Naive thymus-derived CD4-positive, alpha-beta T cell (primary cell): ENCODE measurements around the gene EXOC6B. TPM values are rescaled to one million over a fixed set of nuclear protein-coding genes. Genes with fewer than 3 reads are reported as not detected.

Experiments
- ATAC-seq: fragments of 150-1000 bp; cut with Tn5 transposase; 2 replicates; pipeline ENCODE4 v1.10.0; 2021; ENCODE audit warnings: mild to moderate bottlenecking, moderate library complexity
- CTCF ChIA-PET: fragments of 350-600 bp; sonication (Branson Sonifier 250); formaldehyde crosslinking; loops from one replicate; lab custom pipeline; 2021; ENCODE audit warnings: antibody characterized with exemption; lab: Charles Lee
- POLR2A ChIA-PET: fragments of 350-600 bp; sonication (Branson Sonifier 250); formaldehyde crosslinking; loops from one replicate; lab custom pipeline; 2021; ENCODE audit warnings: antibody characterized with exemption, inconsistent platforms; lab: Charles Lee
- DNase-seq, 9 donors: peaks; one replicate each; pipeline versions ENCODE4 v3.0.0 to v3.0.0-alpha.2; 2020 to 2022; ENCODE audit warnings: mixed read lengths in 1 of 9
- H3K27ac ChIP-seq: one replicate; pipeline ENCODE4 v1.7.0; 2013; ENCODE audit warnings: mild to moderate bottlenecking, low read depth, low read length, moderate library complexity
- H3K27me3 ChIP-seq, 2 donors: one replicate each; pipeline ENCODE4 v1.7.0; 2013; ENCODE audit warnings: low read length in 2 of 2, mild to moderate bottlenecking in 2 of 2, moderate library complexity in 2 of 2; ENCODE audit not compliant: control insufficient read depth in 2 of 2, insufficient read depth in 2 of 2
- H3K36me3 ChIP-seq, 3 experiments: 1 replicate in 2 of 3; 2 replicates in 1 of 3; pipeline ENCODE4 v1.7.0; 2013; ENCODE audit warnings: low read length in 3 of 3, mild to moderate bottlenecking in 3 of 3, moderate library complexity in 1 of 3; ENCODE audit not compliant: insufficient read depth in 3 of 3, control insufficient read depth in 2 of 3
- H3K4me1 ChIP-seq, 2 donors: one replicate each; pipeline ENCODE4 v1.7.0; 2013; ENCODE audit warnings: low read length in 2 of 2, mild to moderate bottlenecking in 2 of 2, moderate library complexity in 1 of 2; ENCODE audit not compliant: control insufficient read depth in 2 of 2, insufficient read depth in 2 of 2
- H3K4me3 ChIP-seq: 2 replicates; pipeline ENCODE4 v1.7.0; 2013; ENCODE audit warnings: mild to moderate bottlenecking, low read length
- H3K9me3 ChIP-seq, 3 experiments: 1 replicate in 2 of 3; 2 replicates in 1 of 3; pipeline ENCODE4 v1.7.0; 2013; ENCODE audit warnings: low read length in 3 of 3; ENCODE audit not compliant: control insufficient read depth in 2 of 3
- H3K27ac Mint-ChIP-seq, 9 donors: one replicate each; pipeline ENCODE4 v1.8.0; 2020 to 2022; ENCODE audit warnings: mixed read lengths in 9 of 9, mild to moderate bottlenecking in 8 of 9, moderate library complexity in 5 of 9, inconsistent platforms in 2 of 9
- H3K27me3 Mint-ChIP-seq, 5 donors: one replicate each; pipeline ENCODE4 v1.8.0; 2021 to 2022; ENCODE audit warnings: mixed read lengths in 5 of 5, mild to moderate bottlenecking in 1 of 5
- H3K36me3 Mint-ChIP-seq, 5 donors: one replicate each; pipeline ENCODE4 v1.8.0; 2020 to 2022; ENCODE audit warnings: mixed read lengths in 5 of 5, mild to moderate bottlenecking in 3 of 5, inconsistent platforms in 1 of 5
- H3K4me1 Mint-ChIP-seq, 7 donors: one replicate each; pipeline ENCODE4 v1.8.0; 2020 to 2022; ENCODE audit warnings: mixed read lengths in 7 of 7, mild to moderate bottlenecking in 3 of 7, inconsistent platforms in 1 of 7
- H3K4me3 Mint-ChIP-seq, 10 donors: one replicate each; pipeline ENCODE4 v1.8.0; 2020 to 2022; ENCODE audit warnings: mild to moderate bottlenecking in 10 of 10, mixed read lengths in 10 of 10, moderate library complexity in 6 of 10, inconsistent platforms in 2 of 10
- H3K9me3 Mint-ChIP-seq, 11 donors: one replicate each; pipeline ENCODE4 v1.8.0; 2020 to 2022; ENCODE audit warnings: mixed read lengths in 11 of 11, mild to moderate bottlenecking in 4 of 11, inconsistent platforms in 1 of 11, moderate library complexity in 1 of 11
- intact Hi-C, 2 donors: fragments of 100-400 bp; cut with micrococcal nuclease; formaldehyde crosslinking; loops; one replicate each; pipeline ENCODE4 v1.15.1; 2023
- polyA plus RNA-seq, 2 donors: library from polyadenylated mRNA; unstranded; fragments of 300-500 nt; fragmentation: Illumina TruSeq; gene quantifications; one replicate each; pipeline ENCODE4 v1.2.3, GENCODE V29; 2021
- total RNA-seq, 6 experiments: library from RNA in 5 of 6; stranded (reverse) in 5 of 6; gene quantifications; 1 replicate in 5 of 6; 2 replicates in 1 of 6; pipeline ENCODE4 v1.2.3 and lab custom pipeline; 2021 to 2026

The EXOC6B gene
- total and polyA plus RNA-seq, 7 experiments from 2014 or later, result 3.5 to 21.9 (median 15.1) TPM

DNA sequence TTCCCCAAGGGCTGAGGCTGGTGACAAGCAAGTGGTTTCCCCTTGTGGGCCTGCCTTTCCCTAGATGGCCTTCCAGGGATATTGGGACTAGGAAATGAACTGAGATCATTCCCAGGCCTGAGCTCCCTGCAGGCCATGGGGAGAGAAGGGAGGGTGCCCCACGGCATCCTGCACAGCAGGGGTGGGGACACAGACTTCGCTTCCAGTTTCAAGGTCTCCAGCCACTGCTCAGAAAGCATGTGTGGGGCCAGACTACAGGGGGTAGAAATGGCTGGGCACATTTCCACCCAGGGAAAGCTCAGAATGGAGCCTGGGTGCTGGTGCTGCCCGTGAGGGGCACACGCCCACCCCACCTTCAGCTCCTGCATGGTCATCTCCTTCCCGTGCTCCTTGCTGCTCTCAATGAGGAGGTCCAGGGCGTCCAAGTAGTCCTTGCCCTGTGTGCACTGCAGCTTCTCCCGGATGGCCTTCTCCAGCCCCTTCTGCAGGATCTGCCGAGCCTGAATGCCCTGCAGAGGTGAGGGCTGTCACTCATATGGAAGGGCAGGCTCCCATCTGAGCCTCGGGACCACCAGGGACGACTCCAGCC, 691.3 kb downstream of the EXOC6B start:
- CTCF ChIA-PET, result no interaction called here
- no peak overlapping the region for H3K27ac Mint-ChIP-seq
- peaks cover 0 to 13% (median 4%) of the 10 kb centered on the region in 5 donors for H3K27me3 Mint-ChIP-seq

GRCh38 chr2:72133721-72134407, 692.0 kb downstream of the EXOC6B start:
- Mint-ChIP-seq H3K27ac (no peak overlapping the region), H3K36me3 (no peaks in the 10 kb centered on the region), H3K4me1 (peaks cover 0 to 2% (median 0%) of the 10 kb centered on the region in 7 donors), H3K27me3 (peaks cover 0 to 15% (median 5%) of the 10 kb centered on the region in 5 donors), H3K4me3 (no peak overlapping the region), H3K9me3 (no peaks in the 10 kb centered on the region)
- Histone ChIP-seq H3K9me3 (no peaks in the 10 kb centered on the region), H3K4me1 (no peaks in the 10 kb centered on the region), H3K27me3 (no peaks in the 10 kb centered on the region), H3K27ac (no peak overlapping the region), H3K36me3 (no peaks in the 10 kb centered on the region), H3K4me3 (no peak overlapping the region)
- intact Hi-C loops, result no loop called here
- ChIA-PET CTCF (no interaction called here), POLR2A (no interaction called here)
- DNase-seq (no peak), ATAC-seq (no peak)

More for the DNA sequence above, 691.3 kb downstream of the EXOC6B start:
- H3K36me3 ChIP-seq, result no peaks in the 10 kb centered on the region
- no peaks in the 10 kb centered on the region for H3K9me3 Mint-ChIP-seq
- no peak overlapping the region for H3K27ac ChIP-seq
- no peak for ATAC-seq
- H3K36me3 Mint-ChIP-seq, result no peaks in the 10 kb centered on the region
- POLR2A ChIA-PET, result no interaction called here
- no peaks in the 10 kb centered on the region for H3K4me1 ChIP-seq
- no peak overlapping the region for H3K4me3 ChIP-seq
- no peak for DNase-seq
- no peak overlapping the region for H3K4me3 Mint-ChIP-seq
- H3K27me3 ChIP-seq, result no peaks in the 10 kb centered on the region
- intact Hi-C loops, result no loop called here
- no peaks in the 10 kb centered on the region for H3K9me3 ChIP-seq
- peaks cover 0 to 2% (median 0%) of the 10 kb centered on the region in 7 donors for H3K4me1 Mint-ChIP-seq

DNA sequence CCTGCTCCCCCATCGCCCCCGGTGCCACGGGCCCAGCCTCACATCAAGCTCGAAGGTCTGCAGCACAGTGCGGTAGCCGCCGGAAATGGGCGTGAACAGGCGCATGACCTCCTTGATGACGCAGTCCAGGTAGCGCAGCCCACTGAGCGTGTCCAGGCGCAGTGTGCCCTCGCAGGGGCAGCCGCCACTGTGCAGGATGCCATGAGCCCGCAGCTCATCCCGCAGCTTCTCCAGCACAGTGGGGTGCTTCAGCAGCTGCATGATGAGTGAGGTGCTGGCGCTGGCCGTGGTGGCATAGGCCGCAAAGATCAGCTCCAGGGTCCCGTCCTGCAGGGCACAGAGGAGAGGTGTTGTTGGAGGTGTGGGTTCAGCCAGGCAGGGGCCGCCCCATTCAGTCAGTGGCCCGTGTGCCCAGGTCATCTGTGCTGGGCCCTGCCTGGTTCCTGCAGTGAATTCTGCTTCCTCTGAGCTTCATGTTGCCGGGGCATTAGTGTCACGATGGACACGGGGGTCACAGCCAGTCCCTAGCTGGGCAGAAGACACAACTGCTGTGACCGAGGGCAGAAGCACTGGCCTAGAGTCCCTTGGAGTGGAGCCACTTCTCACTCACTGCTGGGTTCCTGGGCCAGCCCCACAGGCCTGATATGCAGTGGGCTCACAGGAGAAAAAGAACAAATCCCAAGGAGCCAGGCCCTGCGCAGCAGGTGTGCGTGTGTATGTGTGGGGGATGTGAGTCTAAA, 692.7 kb downstream of the EXOC6B start:
- ATAC-seq (no peak), DNase-seq (peak in 1 of 9 donors; percentile 3)
- H3K4me3 Mint-ChIP-seq, result no peak overlapping the region
- Histone ChIP-seq H3K4me1 (no peaks in the 10 kb centered on the region), H3K27me3 (no peaks in the 10 kb centered on the region), H3K4me3 (no peak overlapping the region), H3K27ac (no peak overlapping the region), H3K9me3 (no peaks in the 10 kb centered on the region), H3K36me3 (no peaks in the 10 kb centered on the region)
- no peaks in the 10 kb centered on the region for H3K9me3 Mint-ChIP-seq
- peaks cover 0 to 16% (median 5%) of the 10 kb centered on the region in 5 donors for H3K27me3 Mint-ChIP-seq
- intact Hi-C loops, result no loop called here
- H3K36me3 Mint-ChIP-seq, result no peaks in the 10 kb centered on the region
- ChIA-PET POLR2A (no interaction called here), CTCF (no interaction called here)
- H3K4me1 Mint-ChIP-seq, result peaks cover 0 to 2% (median 0%) of the 10 kb centered on the region in 7 donors
- H3K27ac Mint-ChIP-seq, result no peak overlapping the region

DNA sequence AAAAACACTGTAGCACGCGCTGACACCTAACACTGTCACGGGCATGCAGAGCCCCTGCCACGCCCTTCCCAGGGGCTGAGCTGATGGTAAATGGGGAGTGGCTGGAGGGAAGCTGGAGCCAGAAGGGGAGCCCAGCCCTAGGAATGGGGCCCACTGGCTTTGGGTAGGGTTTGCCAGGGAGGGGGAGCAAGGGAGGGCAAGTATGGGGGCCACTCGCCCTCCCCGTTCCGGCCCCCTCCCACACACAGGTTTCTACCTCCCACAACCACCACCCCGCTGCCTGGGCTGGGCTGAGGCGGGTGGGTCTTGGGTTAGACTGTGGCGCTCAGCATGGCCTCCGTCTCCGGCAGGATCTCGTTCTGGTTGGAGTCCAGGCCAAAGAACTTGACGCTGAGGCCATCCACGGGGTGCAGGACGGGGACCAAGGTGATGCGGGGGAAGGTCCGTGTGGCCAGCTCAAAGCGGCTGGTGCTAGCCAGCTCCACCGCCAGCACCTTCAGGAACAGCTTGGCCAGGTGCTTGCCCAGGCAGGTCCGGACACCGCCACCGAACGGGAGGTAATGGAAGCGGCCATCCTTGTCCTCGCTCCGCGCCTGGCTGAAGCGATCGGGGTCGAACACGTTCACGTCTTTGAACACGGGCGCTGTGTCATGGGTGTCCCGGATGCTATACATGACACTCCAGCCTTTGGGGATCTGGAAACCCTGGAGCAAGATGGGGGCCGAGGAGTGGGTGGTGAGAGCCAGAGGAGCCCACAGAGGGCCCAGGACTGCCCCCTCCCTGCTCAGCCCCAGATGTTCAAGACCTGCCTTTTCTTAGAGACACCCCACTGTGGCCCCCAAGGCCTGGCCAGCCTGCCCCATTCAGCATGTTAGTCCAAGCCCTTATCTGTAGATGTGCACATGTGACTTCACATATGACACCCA, 693.7 kb downstream of the EXOC6B start:
- ChIA-PET POLR2A (no interaction called here), CTCF (no interaction called here)
- Mint-ChIP-seq H3K4me3 (no peak overlapping the region), H3K4me1 (peaks cover 0 to 2% (median 0%) of the 10 kb centered on the region in 7 donors), H3K9me3 (no peaks in the 10 kb centered on the region), H3K36me3 (no peaks in the 10 kb centered on the region), H3K27ac (no peak overlapping the region), H3K27me3 (peaks cover 0 to 16% (median 5%) of the 10 kb centered on the region in 5 donors)
- no peaks in the 10 kb centered on the region for H3K9me3 ChIP-seq
- DNase-seq, result no peak
- no peak overlapping the region for H3K4me3 ChIP-seq
- no peaks in the 10 kb centered on the region for H3K27me3 ChIP-seq
- intact Hi-C loops, result no loop called here
- no peak overlapping the region for H3K27ac ChIP-seq
- H3K36me3 ChIP-seq, result no peaks in the 10 kb centered on the region
- no peaks in the 10 kb centered on the region for H3K4me1 ChIP-seq
- no peak for ATAC-seq

DNA sequence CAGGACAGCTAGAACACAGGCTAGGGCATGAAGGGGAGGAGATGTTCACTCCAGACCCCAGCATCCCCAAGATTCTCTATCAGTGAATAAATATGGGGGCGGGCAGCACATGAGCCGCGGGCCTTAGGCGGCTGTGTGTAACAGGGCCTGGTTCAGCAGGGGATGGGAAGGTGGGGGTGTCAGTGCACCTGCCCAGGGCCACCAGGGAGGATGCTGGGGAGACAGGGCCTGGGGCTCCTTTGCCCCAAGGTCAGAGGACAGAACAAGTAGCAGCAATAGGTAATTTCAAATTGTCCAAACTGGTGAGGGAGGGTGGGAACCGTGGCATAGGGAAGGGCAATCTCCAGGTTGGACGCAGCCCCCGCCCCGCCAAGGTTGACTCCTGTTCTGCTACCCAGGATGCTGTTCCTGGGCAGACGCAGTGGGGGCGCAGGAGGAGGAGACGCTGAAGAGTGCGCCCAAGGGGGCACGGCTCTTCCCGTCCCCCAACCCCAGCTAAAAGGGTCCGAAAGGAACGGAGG, 694.4 kb downstream of the EXOC6B start:
- POLR2A ChIA-PET, result no interaction called here

DNA sequence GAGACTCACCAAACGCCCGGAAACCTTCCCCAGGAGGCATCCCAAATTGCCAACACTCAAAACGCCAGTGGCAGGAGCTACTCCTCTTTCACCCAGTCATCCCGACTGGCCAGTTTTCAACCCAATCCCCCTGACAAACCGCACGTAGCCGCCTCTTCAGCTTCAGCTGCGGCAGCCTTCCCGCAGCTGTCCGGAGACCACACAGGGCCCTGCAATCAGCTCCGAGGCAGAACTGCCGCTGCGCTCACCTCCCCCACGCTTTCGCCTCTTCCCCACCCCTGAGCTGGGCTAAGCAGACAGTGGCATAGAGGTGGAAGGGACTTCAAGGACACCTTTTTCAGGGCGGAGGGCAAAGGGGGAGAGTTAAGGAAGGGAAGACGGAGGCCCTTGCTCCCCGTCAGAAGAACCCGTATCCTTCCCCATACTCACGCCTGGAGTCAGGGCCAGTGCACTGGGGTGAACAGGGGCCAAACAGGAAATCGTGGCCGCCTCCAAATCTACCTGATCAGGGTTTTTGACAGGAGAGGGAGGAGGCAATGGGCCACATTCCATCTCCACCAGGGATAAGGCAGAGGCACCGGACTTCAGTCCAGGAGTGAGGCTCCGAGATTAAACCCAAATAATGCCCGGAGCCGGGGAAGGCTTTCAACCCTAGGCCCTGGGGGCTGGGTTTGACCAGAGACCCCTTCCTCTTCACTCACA, 695.0 kb downstream of the EXOC6B start:
- Mint-ChIP-seq H3K27me3 (peaks cover 0 to 23% (median 7%) of the 10 kb centered on the region in 5 donors), H3K4me3 (no peak overlapping the region), H3K9me3 (peaks cover 0 to 2% (median 0%) of the 10 kb centered on the region in 11 donors), H3K4me1 (peaks cover 0 to 4% (median 0%) of the 10 kb centered on the region in 7 donors), H3K36me3 (no peaks in the 10 kb centered on the region), H3K27ac (no peak overlapping the region)
- Histone ChIP-seq H3K36me3 (no peaks in the 10 kb centered on the region), H3K27ac (no peak overlapping the region), H3K4me3 (no peak overlapping the region), H3K9me3 (no peaks in the 10 kb centered on the region), H3K27me3 (no peaks in the 10 kb centered on the region), H3K4me1 (no peaks in the 10 kb centered on the region)
- DNase-seq (no peak), ATAC-seq (no peak)
- intact Hi-C loops, result no loop called here
- ChIA-PET CTCF (no interaction called here), POLR2A (no interaction called here)

More for the DNA sequence above, 694.4 kb downstream of the EXOC6B start:
- peaks cover 0 to 18% (median 5%) of the 10 kb centered on the region in 5 donors for H3K27me3 Mint-ChIP-seq
- no peak overlapping the region for H3K4me3 Mint-ChIP-seq
- Histone ChIP-seq H3K4me1 (no peaks in the 10 kb centered on the region), H3K36me3 (no peaks in the 10 kb centered on the region), H3K27ac (no peak overlapping the region), H3K9me3 (no peaks in the 10 kb centered on the region), H3K4me3 (no peak overlapping the region), H3K27me3 (no peaks in the 10 kb centered on the region)
- H3K9me3 Mint-ChIP-seq, result no peaks in the 10 kb centered on the region
- no peak for ATAC-seq
- CTCF ChIA-PET, result no interaction called here
- no peaks in the 10 kb centered on the region for H3K36me3 Mint-ChIP-seq
- no peak overlapping the region for H3K27ac Mint-ChIP-seq
- DNase-seq, result no peak
- H3K4me1 Mint-ChIP-seq, result peaks cover 0 to 1% (median 0%) of the 10 kb centered on the region in 7 donors
- intact Hi-C loops, result no loop called here
